GM23338 (cell line): ENCODE data around the gene CD6. TPM values are rescaled to one million over a fixed set of nuclear protein-coding genes. Genes with fewer than 3 reads are reported as not detected.

Experiments
- ATAC-seq: fragments of 200-7000 bp; cut with Tn5 transposase; 3 replicates; pipeline ENCODE4 v1.9.1; 2020
- DNase-seq: peaks from one replicate; pipeline ENCODE4 v3.0.0-alpha.2; 2015; ENCODE audit warnings: low spot score
- H2AFZ ChIP-seq: fragments of 200-600 bp; sonication (generic); 2 replicates; pipeline ENCODE4 v1.8.0; 2016; ENCODE audit warnings: antibody characterized with exemption, mild to moderate bottlenecking, moderate library complexity
- H3F3A ChIP-seq: fragments of 200-600 bp; sonication (generic); replicated peaks from 2 replicates; pipeline ENCODE4 v1.8.0; 2017; ENCODE audit warnings: antibody characterized with exemption, mixed run types, low read depth
- H3K27ac ChIP-seq: fragments of 200-600 bp; sonication (generic); 2 replicates; pipeline ENCODE4 v1.6.1; 2016; ENCODE audit warnings: low read depth
- H3K27me3 ChIP-seq: fragments of 200-600 bp; sonication (generic); 2 replicates; pipeline ENCODE4 v1.8.0; 2016; ENCODE audit warnings: mild to moderate bottlenecking, mixed run types, moderate library complexity; ENCODE audit not compliant: insufficient read depth
- H3K36me3 ChIP-seq: fragments of 200-600 bp; sonication (generic); 2 replicates; pipeline ENCODE4 v1.8.0; 2016; ENCODE audit warnings: mild to moderate bottlenecking; ENCODE audit not compliant: insufficient read depth
- H3K4me1 ChIP-seq: fragments of 200-600 bp; sonication (generic); 2 replicates; pipeline ENCODE4 v1.8.0; 2016; ENCODE audit warnings: mild to moderate bottlenecking, moderate library complexity; ENCODE audit not compliant: insufficient read depth
- H3K4me2 ChIP-seq: fragments of 200-600 bp; sonication (generic); 2 replicates; pipeline ENCODE4 v1.7.1; 2017; ENCODE audit warnings: mixed run types
- H3K4me3 ChIP-seq: fragments of 200-600 bp; sonication (generic); 2 replicates; pipeline ENCODE4 v1.6.1; 2016; ENCODE audit warnings: mixed run types
- H3K79me2 ChIP-seq: fragments of 200-600 bp; sonication (generic); replicated peaks from 2 replicates; pipeline ENCODE4 v1.8.0; 2017; ENCODE audit warnings: mild to moderate bottlenecking; ENCODE audit not compliant: insufficient read depth
- H3K9me2 ChIP-seq: fragments of 200-600 bp; sonication (generic); 2 replicates; pipeline ENCODE4 v1.8.0; 2017; ENCODE audit not compliant: insufficient read depth
- H4K20me1 ChIP-seq: fragments of 200-600 bp; sonication (generic); replicated peaks from 2 replicates; pipeline ENCODE4 v1.8.0; 2017; ENCODE audit warnings: mild to moderate bottlenecking; ENCODE audit not compliant: insufficient read depth
- H3K27ac Mint-ChIP-seq: 2 replicates; pipeline ENCODE4 v1.8.0; 2020; ENCODE audit warnings: inconsistent platforms, mild to moderate bottlenecking, moderate library complexity, mixed read lengths
- H3K27me3 Mint-ChIP-seq: 3 replicates; pipeline ENCODE4 v1.8.0; 2022; ENCODE audit warnings: low read depth, mild to moderate bottlenecking, moderate library complexity, mixed read lengths, inconsistent platforms; ENCODE audit not compliant: insufficient read depth, poor library complexity
- H3K36me3 Mint-ChIP-seq: 3 replicates; pipeline ENCODE4 v1.8.0; 2021; ENCODE audit warnings: low read depth, mild to moderate bottlenecking, inconsistent platforms, moderate library complexity, mixed read lengths
- H3K4me1 Mint-ChIP-seq: 3 replicates; pipeline ENCODE4 v1.8.0; 2020; ENCODE audit warnings: mild to moderate bottlenecking, inconsistent platforms, mixed read lengths
- H3K4me3 Mint-ChIP-seq: 3 replicates; pipeline ENCODE4 v1.8.0; 2021; ENCODE audit warnings: moderate library complexity, mild to moderate bottlenecking, inconsistent platforms, mixed read lengths
- H3K9me3 Mint-ChIP-seq: 3 replicates; pipeline ENCODE4 v1.8.0; 2020; ENCODE audit warnings: moderate library complexity, mild to moderate bottlenecking, inconsistent platforms, mixed read lengths
- CREB1 ChIP-seq: fragments of 250-450 bp; sonication (Bioruptor Pico); IDR thresholded peaks from 2 replicates; pipeline ENCODE4 v1.5.0; 2020; ENCODE audit warnings: low read depth, mild to moderate bottlenecking, moderate library complexity
- CTCF ChIP-seq, 2 experiments: fragments of 200-600 bp in 1 of 2; sonication (generic) in 1 of 2; conservative IDR thresholded peaks; 2 replicates each; pipeline versions ENCODE4 v1.5.1 to v1.6.1; 2016 to 2017; ENCODE audit warnings: antibody characterized with exemption in 2 of 2, low read depth in 2 of 2, mild to moderate bottlenecking in 2 of 2, moderate library complexity in 1 of 2
- ETS1 ChIP-seq: IDR thresholded peaks from 2 replicates; pipeline ENCODE4 v1.6.1; 2016; ENCODE audit warnings: antibody characterized with exemption
- EZH2 ChIP-seq: fragments of 200-600 bp; sonication (generic); IDR thresholded peaks from one replicate; pipeline ENCODE4 v1.8.0; 2017; ENCODE audit warnings: antibody characterized with exemption, mild to moderate bottlenecking, low read depth; ENCODE audit not compliant: unreplicated experiment
- EZH2phosphoT487 ChIP-seq: fragments of 200-600 bp; sonication (generic); IDR thresholded peaks from one replicate; pipeline ENCODE4 v1.8.1; 2018; ENCODE audit warnings: antibody characterized with exemption; ENCODE audit not compliant: unreplicated experiment
- JUNB ChIP-seq: IDR thresholded peaks from one replicate; pipeline ENCODE4 v1.6.1; 2016; ENCODE audit warnings: antibody characterized with exemption; ENCODE audit not compliant: unreplicated experiment
- NANOG ChIP-seq: IDR thresholded peaks from 2 replicates; pipeline ENCODE4 v1.6.1; 2016; ENCODE audit warnings: antibody characterized with exemption, borderline replicate concordance
- POLR2AphosphoS5 ChIP-seq: IDR thresholded peaks from 2 replicates; pipeline ENCODE4 v1.6.1; 2016; ENCODE audit warnings: antibody characterized with exemption, low read depth
- REST ChIP-seq: IDR thresholded peaks from one replicate; pipeline ENCODE4 v1.6.1; 2018; ENCODE audit warnings: antibody characterized with exemption; ENCODE audit not compliant: unreplicated experiment
- STAT1 ChIP-seq: IDR thresholded peaks from one replicate; pipeline ENCODE4 v1.6.1; 2016; ENCODE audit warnings: antibody characterized with exemption; ENCODE audit not compliant: unreplicated experiment
- ZNF331 ChIP-seq: fragments of 250-450 bp; sonication (Bioruptor Pico); IDR thresholded peaks from 2 replicates; pipeline ENCODE4 v1.5.0; 2020; ENCODE audit warnings: low read depth, mild to moderate bottlenecking, moderate library complexity
- polyA plus RNA-seq: library from polyadenylated mRNA; unstranded; fragments of >200 nt; fragmentation: Nextera tagmentation; extraction: Ambion mirVana; gene quantifications from 2 replicates; pipeline ENCODE4 v1.2.1, GENCODE V29; 2016
- total RNA-seq: library from RNA; depleted of rRNA; stranded (reverse); fragments of >200 nt; shearing (Covaris generic); gene quantifications from 2 replicates; pipeline ENCODE4 v1.2.3, GENCODE V29; 2014

The CD6 gene
- total and polyA plus RNA-seq, 2 experiments from 2014 or later = 0.49 TPM; not detected in 1

DNA sequence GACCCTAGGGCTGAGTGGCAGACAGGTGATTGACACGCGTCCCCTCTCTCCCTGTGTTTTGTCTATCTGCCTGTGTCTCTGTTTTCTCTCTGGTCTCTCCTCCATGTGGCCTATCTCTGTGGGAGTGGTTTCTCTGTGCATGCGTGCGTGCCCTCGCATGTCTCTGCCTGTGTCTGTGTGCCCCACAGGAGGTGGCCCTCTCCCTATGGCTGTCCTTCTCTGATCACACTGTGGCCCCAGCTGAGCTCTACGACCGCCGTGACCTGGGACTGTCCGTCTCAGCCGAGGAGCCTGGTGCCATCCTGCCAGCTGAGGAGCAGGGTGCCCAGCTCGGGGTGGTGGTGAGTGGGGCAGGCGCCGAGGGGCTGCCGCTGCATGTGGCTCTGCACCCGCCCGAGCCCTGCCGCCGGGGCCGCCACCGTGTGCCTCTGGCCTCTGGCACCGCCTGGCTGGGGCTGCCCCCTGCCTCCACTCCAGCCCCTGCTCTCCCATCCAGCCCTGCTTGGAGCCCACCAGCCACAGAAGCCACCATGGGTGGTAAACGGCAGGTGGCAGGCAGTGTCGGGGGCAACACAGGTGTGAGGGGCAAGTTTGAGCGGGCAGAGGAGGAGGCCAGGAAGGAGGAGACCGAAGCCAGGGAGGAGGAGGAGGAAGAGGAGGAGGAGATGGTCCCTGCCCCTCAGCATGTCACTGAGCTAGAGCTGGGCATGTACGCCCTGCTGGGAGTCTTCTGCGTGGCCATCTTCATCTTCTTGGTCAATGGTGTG, 35.6 kb upstream of the CD6 start:
- H4K20me1 ChIP-seq = peaks cover 2% of the 10 kb centered on the region; the same call in 1 of the 2 replicates
- H3K36me3 ChIP-seq = 0 out of 2 replicates have a peak, but pooled peaks cover 4% of the 10 kb centered on the region
- H3K9me3 Mint-ChIP-seq = no peaks in the 10 kb centered on the region
- H3K27me3 Mint-ChIP-seq = peaks cover 2% of the 10 kb centered on the region
- H3K36me3 Mint-ChIP-seq = peaks cover 24% of the 10 kb centered on the region
- no peak for TF ChIP-seq REST
- TF ChIP-seq POLR2AphosphoS5 = 0 out of 2 replicates have a peak, but pooled peaks have one; percentile 18
- TF ChIP-seq EZH2 = no peak
- no peak overlapping the region for H3K4me2 ChIP-seq
- no peaks in the 10 kb centered on the region for H3F3A ChIP-seq
- ATAC-seq (no peak), DNase-seq (no peak)
- no peaks in the 10 kb centered on the region for H3K4me1 ChIP-seq
- H3K79me2 ChIP-seq = no peaks in the 10 kb centered on the region
- peaks cover 14% of the 10 kb centered on the region; the same call in 2 of the 3 replicates for H3K4me1 Mint-ChIP-seq
- H3K27ac Mint-ChIP-seq = no peak overlapping the region; the same call in 1 of the 2 replicates
- H3K4me3 Mint-ChIP-seq = no peak overlapping the region
- H3K9me2 ChIP-seq = no peaks in the 10 kb centered on the region
- H3K27me3 ChIP-seq = no peaks in the 10 kb centered on the region
- H3K27ac ChIP-seq = no peak overlapping the region
- H2AFZ ChIP-seq = no peak overlapping the region
- H3K4me3 ChIP-seq = no peak overlapping the region

DNA sequence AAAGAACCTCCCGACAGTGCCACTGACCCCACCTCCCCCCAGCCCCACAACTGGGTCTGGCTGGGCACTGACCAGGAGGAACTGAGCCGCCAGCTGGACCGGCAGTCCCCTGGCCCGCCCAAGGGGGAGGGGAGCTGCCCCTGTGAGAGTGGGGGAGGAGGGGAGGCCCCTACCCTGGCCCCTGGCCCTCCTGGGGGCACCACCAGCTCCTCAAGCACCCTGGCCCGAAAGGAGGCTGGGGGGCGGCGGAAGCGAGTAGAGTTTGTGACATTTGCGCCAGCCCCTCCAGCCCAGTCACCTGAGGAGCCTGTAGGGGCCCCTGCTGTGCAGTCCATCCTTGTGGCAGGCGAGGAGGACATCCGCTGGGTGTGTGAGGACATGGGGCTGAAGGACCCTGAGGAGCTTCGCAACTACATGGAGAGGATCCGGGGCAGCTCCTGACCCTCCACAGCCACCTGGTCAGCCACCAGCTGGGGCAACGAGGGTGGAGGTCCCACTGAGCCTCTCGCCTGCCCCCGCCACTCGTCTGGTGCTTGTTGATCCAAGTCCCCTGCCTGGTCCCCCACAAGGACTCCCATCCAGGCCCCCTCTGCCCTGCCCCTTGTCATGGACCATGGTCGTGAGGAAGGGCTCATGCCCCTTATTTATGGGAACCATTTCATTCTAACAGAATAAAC, 34.9 kb upstream of the CD6 start:
- Mint-ChIP-seq H3K27ac (no peak overlapping the region), H3K36me3 (peaks cover 28% of the 10 kb centered on the region)
- no peak overlapping the region for H2AFZ ChIP-seq

More for the DNA sequence above, 34.9 kb upstream of the CD6 start:
- H3K79me2 ChIP-seq = no peaks in the 10 kb centered on the region
- H3K4me3 ChIP-seq = no peak overlapping the region
- Mint-ChIP-seq H3K9me3 (no peaks in the 10 kb centered on the region), H3K4me3 (no peak overlapping the region), H3K27me3 (peaks cover 2% of the 10 kb centered on the region), H3K4me1 (peaks cover 14% of the 10 kb centered on the region; the same call in 2 of the 3 replicates)
- no peak overlapping the region for H3K27ac ChIP-seq
- TF ChIP-seq STAT1 (no peak), ETS1 (no peak), EZH2 (no peak), POLR2AphosphoS5 (no peak), REST (no peak), ZNF331 (no peak), CTCF (conservative IDR thresholded peaks at IDR 0.05; ENCODE audit: low read depth in 2 of 2) (no peak), CREB1 (CRISPR knock-in tag) (no peak), EZH2phosphoT487 (no peak), JUNB (no peak), NANOG (no peak)
- no peaks in the 10 kb centered on the region for H3K36me3 ChIP-seq
- no peak overlapping the region for H3K4me2 ChIP-seq
- no peaks in the 10 kb centered on the region for H3K4me1 ChIP-seq
- no peaks in the 10 kb centered on the region; the same call in 1 of the 2 replicates for H4K20me1 ChIP-seq
- H3F3A ChIP-seq = no peaks in the 10 kb centered on the region
- ATAC-seq (no peak), DNase-seq (no peak)
- H3K9me2 ChIP-seq = no peaks in the 10 kb centered on the region
- H3K27me3 ChIP-seq = no peaks in the 10 kb centered on the region
